Epithelial cell of esophagus (primary cell): ENCODE measurements around the gene GJA1.

Source experiments
- DNase-seq: peaks from one replicate; pipeline ENCODE4 v3.0.0; 2010; ENCODE audit warnings: low read depth
- H3K4me3 ChIP-seq: 2 replicates; pipeline ENCODE4 v1.5.1; 2011; ENCODE audit warnings: mild to moderate bottlenecking, low read length, control low read depth
- CTCF ChIP-seq: IDR thresholded peaks from 2 replicates; pipeline ENCODE4 v1.5.1; 2011; ENCODE audit warnings: low read depth, mild to moderate bottlenecking, low read length, control low read depth, inconsistent platforms; ENCODE audit not compliant: insufficient read depth; ENCODE audit errors: missing control alignments

Gene GJA1

GRCh38 chr6:121479486-121480098, 44.1 kb downstream of the GJA1 start:
- H3K4me3 ChIP-seq, result no peak overlapping the region
- TF ChIP-seq CTCF, result no peak
- no peak for DNase-seq

DNA sequence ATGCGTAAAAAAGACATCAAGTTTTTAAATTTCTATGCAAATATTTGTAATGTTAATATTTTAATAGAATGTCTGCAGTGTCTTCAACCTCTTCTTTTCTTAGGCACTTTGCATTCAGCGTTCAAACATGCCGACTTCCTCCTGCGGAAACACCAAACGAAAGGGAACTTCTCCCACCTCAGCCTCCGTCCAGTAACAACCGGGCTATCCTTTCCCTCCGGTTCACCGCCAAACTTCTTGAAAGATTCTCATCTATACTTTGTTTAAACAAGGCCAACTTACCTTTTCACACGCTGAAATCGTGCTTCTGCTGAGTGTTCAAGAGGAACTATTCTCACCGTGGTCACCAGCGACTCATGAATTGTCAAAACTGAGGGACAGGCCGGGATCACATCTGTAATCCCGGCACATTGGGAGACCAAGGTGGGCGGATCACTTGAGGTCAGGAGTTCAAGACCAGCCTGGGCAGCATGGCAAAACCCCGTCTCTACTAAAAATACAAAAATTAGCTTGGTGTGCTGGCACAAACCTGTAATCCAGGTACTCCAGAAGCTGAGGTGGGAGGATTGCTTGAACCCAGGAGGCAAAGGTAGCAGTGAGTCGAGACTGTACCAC, 44.8 kb downstream of the GJA1 start:
- H3K4me3 ChIP-seq, result no peak overlapping the region
- no peak for TF ChIP-seq CTCF
- DNase-seq, result no peak

GRCh38 chr6:121482004-121482693, 46.7 kb downstream of the GJA1 start:
- TF ChIP-seq CTCF, result no peak
- H3K4me3 ChIP-seq, result no peak overlapping the region
- peak; percentile 95 for DNase-seq

GRCh38 chr6:121482751-121483150, 47.3 kb downstream of the GJA1 start:
- no peak for DNase-seq
- no peak for TF ChIP-seq CTCF
- H3K4me3 ChIP-seq, result no peak overlapping the region

DNA sequence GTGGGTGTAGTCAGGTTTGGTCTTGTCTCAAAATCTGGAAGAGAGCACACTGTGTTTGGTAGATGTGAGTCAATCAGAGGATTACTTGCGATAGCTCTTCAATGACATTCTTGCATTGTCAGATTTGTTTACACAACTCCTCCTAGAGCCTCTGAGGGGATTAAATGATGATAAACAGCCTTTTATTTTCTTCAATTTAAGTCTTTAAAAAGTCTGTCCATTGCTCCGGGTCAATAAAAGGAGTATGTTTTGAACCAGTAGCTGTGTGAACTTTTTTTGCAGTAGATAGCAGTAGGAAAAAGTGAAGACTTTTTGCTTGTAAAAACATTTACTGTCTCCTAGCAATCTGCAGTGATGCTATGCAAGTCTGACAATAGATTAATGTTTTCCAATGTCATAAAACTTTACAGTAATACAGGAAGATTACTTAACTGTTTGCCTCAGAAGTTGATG, 49.9 kb downstream of the GJA1 start:
- DNase-seq, result peak; percentile 90
- TF ChIP-seq CTCF, result no peak
- H3K4me3 ChIP-seq, result no peak overlapping the region

DNA sequence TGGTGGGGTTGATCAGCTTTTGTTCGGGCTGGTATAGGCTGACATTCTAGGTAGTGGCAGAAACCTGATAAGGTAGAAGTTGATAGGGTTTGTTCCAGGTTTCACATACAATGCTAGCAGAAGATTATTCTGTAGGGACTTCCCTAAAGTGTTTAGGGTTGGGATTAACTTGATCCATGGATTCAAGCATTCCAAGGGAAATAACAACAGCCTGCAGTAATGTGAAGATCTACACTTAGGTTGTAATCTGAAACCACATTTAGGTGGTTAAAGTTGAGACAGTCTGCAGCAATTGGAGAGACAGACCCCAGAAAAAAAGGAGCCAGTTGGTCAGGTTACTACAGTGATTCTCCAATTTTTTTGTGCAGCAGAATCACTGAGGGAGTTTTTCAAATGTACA, 56.1 kb downstream of the GJA1 start:
- no peak for DNase-seq
- no peak overlapping the region for H3K4me3 ChIP-seq
- TF ChIP-seq CTCF, result no peak

- DNase-seq, result no peak
- no peak for TF ChIP-seq CTCF
These were observed 57.1 kb downstream of the GJA1 start for GRCh38 chr6:121492536-121492935.

More at GRCh38 chr6:121492536-121492935, 57.1 kb downstream of the GJA1 start:
- H3K4me3 ChIP-seq, result no peak overlapping the region
